HUES48 (cell line): ENCODE results near the gene COBLL1.
A peak's percentile ranks its signal among the peaks of the same experiment; 100 is the strongest.

ENCODE experiments used
- H3K27ac ChIP-seq: one replicate; pipeline ENCODE4 v1.7.0; 2013; ENCODE audit warnings: low read depth, low read length, inconsistent platforms
- H3K27me3 ChIP-seq: 2 replicates; pipeline ENCODE4 v1.6.1; 2013; ENCODE audit warnings: mild to moderate bottlenecking, low read length; ENCODE audit not compliant: control insufficient read depth, insufficient read depth
- H3K36me3 ChIP-seq: 2 replicates; pipeline ENCODE4 v1.6.1; 2013; ENCODE audit warnings: low read length; ENCODE audit not compliant: control insufficient read depth, insufficient read depth
- H3K4me1 ChIP-seq: 2 replicates; pipeline ENCODE4 v1.6.1; 2013; ENCODE audit warnings: mild to moderate bottlenecking, low read length; ENCODE audit not compliant: control insufficient read depth, insufficient read depth
- H3K4me3 ChIP-seq: 2 replicates; pipeline ENCODE4 v1.5.1; 2013; ENCODE audit warnings: mild to moderate bottlenecking, low read depth, low read length
- H3K9ac ChIP-seq: 2 replicates; pipeline ENCODE4 v1.6.1; 2013; ENCODE audit warnings: mild to moderate bottlenecking, low read depth, low read length, moderate library complexity
- H3K9me3 ChIP-seq: 2 replicates; pipeline ENCODE4 v1.6.1; 2013; ENCODE audit warnings: low read length; ENCODE audit not compliant: control insufficient read depth, insufficient read depth

Gene COBLL1

DNA sequence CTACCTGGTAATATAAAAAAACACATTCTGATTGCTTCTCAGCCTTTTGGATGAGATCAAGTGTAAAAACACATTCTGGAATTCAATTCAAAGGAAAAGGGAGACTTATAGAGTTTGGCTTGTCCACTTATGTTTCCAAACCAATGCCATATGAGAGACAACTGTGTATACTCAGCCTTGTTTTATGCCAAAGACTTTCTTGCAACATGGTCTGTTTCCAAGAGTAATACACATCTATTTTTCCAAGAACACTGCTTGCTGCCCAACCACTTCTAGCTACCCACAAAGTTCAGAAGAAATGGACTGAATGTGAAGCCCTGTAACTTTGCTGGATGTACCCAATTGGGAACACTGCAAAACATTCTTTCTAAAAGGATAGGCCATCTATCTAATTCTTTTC, 172.3 kb downstream of the COBLL1 start:
- no peaks in the 10 kb centered on the region for H3K4me1 ChIP-seq
- H3K9ac ChIP-seq = no peak overlapping the region
- H3K4me3 ChIP-seq = no peak overlapping the region
- H3K36me3 ChIP-seq = no peaks in the 10 kb centered on the region
- H3K27ac ChIP-seq = no peak overlapping the region
- no peaks in the 10 kb centered on the region for H3K27me3 ChIP-seq
- no peaks in the 10 kb centered on the region for H3K9me3 ChIP-seq

DNA sequence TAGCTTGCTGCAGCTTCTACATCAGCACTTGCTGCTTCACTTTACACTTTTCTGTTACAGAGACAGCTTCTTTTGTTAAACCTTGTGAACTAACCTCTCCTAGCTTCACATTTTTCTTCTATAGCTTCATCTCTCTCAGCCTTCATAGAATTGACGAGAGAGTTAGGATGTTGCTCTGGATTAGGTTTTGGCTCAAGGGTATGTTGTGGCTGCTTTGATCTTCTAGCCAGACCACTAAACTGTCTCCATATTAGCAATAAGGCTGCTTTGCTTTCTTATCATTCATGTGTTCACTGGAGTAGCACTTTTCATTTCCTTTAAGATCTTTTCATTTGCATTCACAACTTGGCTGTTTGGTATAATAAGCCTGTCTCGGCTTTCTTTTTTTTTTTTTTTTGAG, 174.1 kb downstream of the COBLL1 start:
- Histone ChIP-seq H3K9ac (no peak overlapping the region), H3K4me3 (no peak overlapping the region), H3K27me3 (no peaks in the 10 kb centered on the region), H3K27ac (no peak overlapping the region), H3K36me3 (no peaks in the 10 kb centered on the region), H3K9me3 (no peaks in the 10 kb centered on the region), H3K4me1 (no peaks in the 10 kb centered on the region)

DNA sequence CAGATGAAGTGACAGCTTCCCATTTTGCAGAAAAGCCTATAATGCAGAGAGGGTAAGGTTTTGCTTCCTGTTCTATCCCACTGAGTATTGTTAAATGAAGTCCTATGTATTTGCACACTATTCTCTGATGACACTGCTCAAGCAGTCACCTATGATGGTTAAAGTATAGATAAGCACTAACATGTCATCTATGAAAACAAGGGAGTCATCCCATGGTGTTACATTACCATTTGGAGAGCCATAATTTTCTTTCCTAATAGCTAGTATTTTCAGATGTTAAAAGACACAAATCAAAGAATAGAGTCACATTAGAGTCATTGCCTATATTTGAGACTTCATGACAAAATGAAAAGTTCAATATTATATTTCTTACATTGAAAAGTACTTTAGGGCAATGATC, 177.6 kb downstream of the COBLL1 start:
- Histone ChIP-seq H3K27me3 (no peaks in the 10 kb centered on the region), H3K4me1 (peaks cover 9% of the 10 kb centered on the region)

DNA sequence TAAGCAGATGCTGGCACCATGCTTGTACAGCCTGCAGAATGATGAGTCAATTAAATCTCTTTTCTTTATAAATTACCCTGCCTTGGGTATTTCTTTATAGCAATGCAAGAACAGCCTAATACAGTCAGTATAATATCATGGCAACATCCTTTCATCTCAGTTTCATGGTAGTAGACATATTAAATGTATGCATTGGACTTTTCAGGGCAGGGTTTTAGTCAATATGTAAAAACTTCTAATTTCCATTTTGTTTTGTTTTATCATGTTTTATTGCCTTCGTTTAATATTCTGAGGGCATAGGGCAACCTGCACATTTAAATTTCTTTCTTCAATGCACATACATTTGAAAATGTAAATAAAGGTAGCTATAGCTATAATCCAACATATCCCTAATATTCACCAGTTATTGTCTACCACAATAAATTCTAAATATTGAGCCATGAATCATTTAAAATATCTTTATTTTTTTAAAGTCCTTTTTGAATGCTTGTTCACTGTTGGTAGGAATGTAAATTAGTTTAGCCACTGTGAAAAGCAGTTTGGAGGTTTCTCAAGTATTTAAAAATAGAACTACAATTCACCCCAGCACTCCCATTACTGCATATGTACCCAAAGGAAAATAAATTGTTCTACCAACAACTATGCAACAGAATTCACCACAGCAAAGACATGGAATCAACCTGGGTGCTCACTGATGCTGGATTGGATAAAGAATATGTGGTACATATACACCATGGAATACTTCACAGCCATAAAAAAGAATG, 178.6 kb downstream of the COBLL1 start:
- Histone ChIP-seq H3K4me3 (no peak overlapping the region), H3K27me3 (no peaks in the 10 kb centered on the region), H3K9ac (no peak overlapping the region), H3K27ac (no peak overlapping the region), H3K9me3 (no peaks in the 10 kb centered on the region), H3K4me1 (peaks cover 9% of the 10 kb centered on the region), H3K36me3 (no peaks in the 10 kb centered on the region)

More for the DNA sequence above, 177.6 kb downstream of the COBLL1 start:
- H3K27ac ChIP-seq = no peak overlapping the region
- H3K4me3 ChIP-seq = no peak overlapping the region
- no peak overlapping the region for H3K9ac ChIP-seq
- no peaks in the 10 kb centered on the region for H3K9me3 ChIP-seq
- no peaks in the 10 kb centered on the region for H3K36me3 ChIP-seq

DNA sequence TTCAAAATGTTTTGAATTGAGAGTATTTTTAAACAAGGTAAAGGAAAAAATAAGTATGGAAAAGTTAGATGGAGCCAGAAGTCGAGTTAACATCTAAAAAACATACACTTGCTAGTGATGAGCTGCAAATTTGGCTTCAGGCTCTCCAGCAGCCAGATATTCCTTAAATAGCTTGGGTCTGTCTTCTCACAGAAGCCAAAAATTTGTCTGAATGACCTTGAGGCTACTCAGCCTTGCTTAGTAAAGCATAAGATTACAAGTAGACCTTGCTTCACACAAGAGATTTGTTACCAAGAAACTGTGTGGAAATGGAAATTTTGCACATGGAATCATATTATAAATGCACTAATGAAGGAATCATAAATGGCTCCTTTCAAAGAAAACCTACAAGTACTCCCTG, 179.6 kb downstream of the COBLL1 start:
- Histone ChIP-seq H3K36me3 (no peaks in the 10 kb centered on the region), H3K9ac (no peak overlapping the region), H3K27ac (no peak overlapping the region), H3K4me1 (peaks cover 9% of the 10 kb centered on the region), H3K27me3 (no peaks in the 10 kb centered on the region), H3K9me3 (no peaks in the 10 kb centered on the region), H3K4me3 (no peak overlapping the region)

DNA sequence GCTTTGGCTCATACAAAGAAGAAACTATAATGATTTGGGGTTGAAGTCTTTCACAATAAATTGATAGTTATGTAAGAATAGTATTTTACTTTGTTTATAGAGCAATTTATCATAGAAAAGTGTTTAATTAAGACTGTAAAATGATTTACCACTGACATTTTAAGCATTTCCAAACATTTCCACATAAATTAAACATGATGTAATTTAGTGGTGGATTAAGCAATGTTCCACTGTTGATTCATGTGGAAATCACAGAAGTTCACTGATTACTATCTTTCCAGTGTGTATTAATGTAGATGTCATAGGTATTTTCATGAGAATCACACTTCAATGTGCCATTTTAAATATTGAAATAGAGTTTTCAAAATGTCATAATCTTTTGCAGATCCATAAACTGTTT, 180.3 kb downstream of the COBLL1 start:
- H3K27ac ChIP-seq = no peak overlapping the region
- H3K27me3 ChIP-seq = no peaks in the 10 kb centered on the region
- no peak overlapping the region for H3K9ac ChIP-seq

DNA sequence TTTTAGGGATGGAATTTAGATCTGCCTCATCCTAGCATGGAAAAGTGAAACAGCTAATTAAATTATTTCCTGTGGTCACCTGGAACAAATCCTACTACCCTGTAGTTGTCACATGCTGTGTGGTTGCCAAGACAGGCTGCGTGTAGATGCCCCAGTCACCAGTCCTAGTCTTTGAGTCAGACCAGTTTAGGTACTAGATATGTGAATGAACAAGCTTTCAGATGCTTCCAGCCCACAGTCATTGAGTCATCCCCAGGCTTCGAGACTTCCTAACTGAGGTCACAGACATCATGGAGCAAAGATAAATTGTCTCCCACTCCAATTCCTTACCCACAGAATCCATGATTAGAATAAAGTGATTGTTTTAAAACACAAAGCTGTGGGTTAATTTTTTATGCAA, 184.5 kb downstream of the COBLL1 start:
- no peaks in the 10 kb centered on the region for H3K9me3 ChIP-seq
- no peaks in the 10 kb centered on the region for H3K36me3 ChIP-seq
- H3K27me3 ChIP-seq = peaks cover 2% of the 10 kb centered on the region
- no peak overlapping the region for H3K9ac ChIP-seq
- no peak overlapping the region for H3K27ac ChIP-seq
- H3K4me1 ChIP-seq = peaks cover 12% of the 10 kb centered on the region
- no peak overlapping the region for H3K4me3 ChIP-seq

More for the DNA sequence above, 180.3 kb downstream of the COBLL1 start:
- Histone ChIP-seq H3K4me3 (no peak overlapping the region), H3K9me3 (no peaks in the 10 kb centered on the region), H3K36me3 (no peaks in the 10 kb centered on the region), H3K4me1 (peaks cover 9% of the 10 kb centered on the region)

DNA sequence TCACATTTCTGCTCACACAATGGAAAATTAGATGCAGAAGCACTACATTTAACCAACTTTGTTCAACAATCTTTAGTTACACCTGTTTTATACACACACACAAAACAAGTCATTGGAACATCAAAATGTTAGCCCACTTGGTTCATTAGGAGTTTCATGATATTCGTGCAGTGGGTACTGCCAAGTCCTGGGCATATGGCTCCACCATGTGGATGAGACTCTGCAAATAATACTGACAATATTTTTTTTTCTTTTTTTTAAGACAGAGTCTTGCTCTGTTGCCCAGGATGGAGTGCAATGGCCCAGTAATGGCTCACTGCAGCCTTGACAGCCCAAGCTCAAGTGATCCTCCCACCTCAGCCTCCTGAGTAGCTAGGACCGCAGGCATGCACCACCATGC, 185.9 kb downstream of the COBLL1 start:
- Histone ChIP-seq H3K4me1 (peaks cover 23% of the 10 kb centered on the region), H3K36me3 (no peaks in the 10 kb centered on the region), H3K9ac (no peak overlapping the region), H3K27me3 (peaks cover 14% of the 10 kb centered on the region), H3K27ac (no peak overlapping the region), H3K4me3 (no peak overlapping the region), H3K9me3 (no peaks in the 10 kb centered on the region)

DNA sequence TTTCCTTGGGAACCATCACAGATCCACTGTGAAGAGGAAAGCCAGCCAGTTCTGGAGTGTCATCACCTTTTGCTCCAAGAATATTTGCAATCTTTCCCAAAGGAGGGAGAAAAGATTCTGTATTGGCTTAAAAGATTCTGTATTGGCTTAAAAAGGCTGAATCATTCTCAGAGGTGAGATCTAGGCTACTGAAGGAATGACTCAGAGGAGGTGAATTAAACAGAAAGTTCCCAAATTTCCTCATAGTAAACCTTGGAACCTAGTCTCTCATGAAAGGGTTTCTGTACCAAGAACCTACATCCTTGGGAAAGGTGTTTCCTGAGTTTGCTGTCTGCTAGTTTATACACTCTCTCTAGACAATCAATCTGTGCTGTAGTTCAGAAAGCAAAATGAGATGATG, 186.3 kb downstream of the COBLL1 start:
- Histone ChIP-seq H3K9ac (no peak overlapping the region), H3K27me3 (peaks cover 14% of the 10 kb centered on the region), H3K27ac (no peak overlapping the region), H3K9me3 (no peaks in the 10 kb centered on the region), H3K4me3 (no peak overlapping the region), H3K36me3 (no peaks in the 10 kb centered on the region), H3K4me1 (peaks cover 21% of the 10 kb centered on the region)

DNA sequence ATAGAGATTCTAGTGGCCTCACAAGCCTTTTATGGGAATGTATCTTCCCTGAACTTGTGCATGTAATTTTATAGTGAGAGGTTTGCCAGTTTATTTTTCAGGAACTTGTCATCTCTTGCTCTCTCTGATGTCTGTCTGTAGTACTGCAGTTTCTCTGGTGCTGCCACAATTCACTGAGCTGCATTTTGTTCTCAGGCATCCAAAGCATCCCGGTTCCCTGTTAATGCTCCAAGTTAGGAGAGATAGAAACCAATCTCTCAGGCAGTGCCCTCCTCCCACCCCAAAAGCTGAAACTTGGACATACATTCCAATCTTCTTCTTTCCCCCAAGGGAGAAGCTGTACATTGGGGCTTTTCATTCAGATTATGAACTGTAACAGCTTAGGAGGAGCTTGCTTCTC, 190.3 kb downstream of the COBLL1 start:
- peaks cover 22% of the 10 kb centered on the region for H3K9me3 ChIP-seq
- H3K27ac ChIP-seq = peak overlapping the region; percentile 46
- no peak overlapping the region for H3K4me3 ChIP-seq
- peaks cover 13% of the 10 kb centered on the region for H3K4me1 ChIP-seq
- H3K36me3 ChIP-seq = no peaks in the 10 kb centered on the region
- peaks cover 14% of the 10 kb centered on the region for H3K27me3 ChIP-seq
- H3K9ac ChIP-seq = no peak overlapping the region

DNA sequence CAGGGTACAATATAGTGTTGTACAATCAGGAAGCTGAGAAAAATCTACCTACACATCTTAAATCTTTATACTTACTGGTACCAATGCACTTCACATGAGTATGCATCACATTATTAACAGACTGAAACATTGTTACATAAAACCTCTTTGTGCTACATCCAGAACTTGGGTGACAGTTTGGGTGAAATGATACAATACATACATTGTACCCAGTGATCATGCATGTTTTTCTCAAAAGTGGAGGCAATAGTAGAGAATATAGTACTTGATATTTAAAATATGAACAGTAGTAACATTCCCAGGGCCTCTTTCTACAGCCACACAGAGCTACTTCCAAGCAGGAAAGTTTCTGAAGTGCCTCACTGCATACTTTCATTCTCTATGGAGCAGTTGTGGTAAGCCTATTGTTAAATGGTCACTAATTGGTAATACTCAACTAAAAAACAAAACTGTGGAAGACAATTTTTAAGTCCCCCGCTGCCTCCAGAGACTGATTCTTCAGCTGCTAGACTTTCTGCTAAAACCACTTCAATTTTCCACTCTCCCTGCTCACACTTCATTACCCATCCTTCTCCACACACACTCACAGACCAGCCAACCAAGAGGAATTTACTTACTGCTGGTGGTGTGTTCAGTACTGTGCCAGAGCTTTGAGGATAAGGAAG, 197.5 kb downstream of the COBLL1 start:
- Histone ChIP-seq H3K36me3 (no peaks in the 10 kb centered on the region), H3K9ac (no peak overlapping the region), H3K27ac (no peak overlapping the region), H3K9me3 (peaks cover 11% of the 10 kb centered on the region), H3K4me1 (no peaks in the 10 kb centered on the region), H3K4me3 (no peak overlapping the region), H3K27me3 (no peaks in the 10 kb centered on the region)
